RPMI7951 (cell line): Measurements from ENCODE around the gene OVCH1. TPM values are rescaled to one million over a fixed set of nuclear protein-coding genes. Genes with fewer than 3 reads are reported as not detected.
"Not testable (repeated sequence)": the region's sequence is repeated elsewhere in the genome, so short reads cannot be mapped to it uniquely, and the experiment has no call there.

Source experiments
- DNase-seq: peaks from one replicate; pipeline ENCODE4 v3.0.0-alpha.2; 2012; ENCODE audit warnings: low read depth
- total RNA-seq: library from RNA; depleted of rRNA; stranded (reverse); fragments of >200 nt; shearing (Covaris generic); gene quantifications from 2 replicates; pipeline ENCODE4 v1.2.3, GENCODE V29; 2014

The OVCH1 gene
- total RNA-seq, 1 experiment from 2014 or later: not detected

DNA sequence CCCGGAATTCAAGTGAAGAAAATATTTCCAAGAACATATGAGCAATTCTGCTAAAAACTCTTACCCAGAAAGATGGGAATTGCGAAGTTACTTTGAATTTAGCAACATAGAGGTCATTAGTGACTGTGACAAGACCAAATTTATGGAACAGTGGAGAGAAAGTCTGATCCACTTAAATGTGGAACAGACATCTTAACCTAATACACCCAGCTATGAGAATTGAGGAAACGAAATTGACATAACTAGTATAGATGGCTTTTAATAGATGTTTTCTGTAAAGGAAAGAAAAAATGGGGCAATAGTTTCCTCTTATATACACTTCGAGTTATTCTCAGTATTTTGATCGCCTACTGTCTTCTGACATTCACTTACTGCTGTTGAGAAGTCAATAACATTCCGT lies 4.6 kb downstream of the OVCH1 start:
- DNase-seq: no peak

GRCh38 chr12:29486972-29487371 lies 10.5 kb downstream of the OVCH1 start:
- DNase-seq: no peak

DNA sequence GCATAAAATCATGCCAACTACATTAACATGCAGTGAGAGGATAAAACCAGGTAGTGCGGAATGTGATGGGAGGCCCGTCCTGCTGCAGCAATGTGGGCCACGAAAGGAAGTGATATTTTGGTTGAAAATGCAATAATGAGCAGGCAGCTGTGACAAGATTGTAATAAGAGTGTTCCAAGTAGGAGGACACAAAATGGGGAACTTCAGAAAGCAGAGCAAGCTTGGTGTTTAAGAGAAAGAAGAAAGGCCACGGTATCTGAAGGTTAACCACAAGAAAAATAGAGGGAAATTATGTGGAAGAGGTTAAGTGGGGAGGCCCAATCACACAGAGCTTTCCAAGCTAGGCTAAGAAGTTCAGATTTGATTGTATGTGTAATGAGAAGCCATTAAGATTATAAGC lies 34.3 kb downstream of the OVCH1 start:
- no peak for DNase-seq

DNA sequence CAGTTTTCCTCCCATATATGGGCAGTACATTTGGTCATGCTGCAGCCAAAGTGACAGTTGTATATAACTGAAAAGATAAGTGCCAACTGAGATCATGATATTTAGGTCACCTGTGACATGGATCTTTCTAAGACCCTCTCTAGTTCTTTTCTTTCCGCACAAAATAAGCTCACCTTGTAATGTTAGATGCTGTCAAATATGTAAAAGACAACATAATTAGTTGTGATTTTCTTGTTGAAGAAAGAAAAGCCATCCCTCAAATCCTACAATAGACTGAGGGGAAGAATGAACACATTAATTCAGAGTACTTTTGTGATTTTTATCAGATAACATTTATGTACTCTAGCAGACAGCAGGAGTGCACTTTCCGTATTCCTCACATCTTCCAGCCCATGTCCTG lies 37.4 kb downstream of the OVCH1 start:
- no peak for DNase-seq

DNA sequence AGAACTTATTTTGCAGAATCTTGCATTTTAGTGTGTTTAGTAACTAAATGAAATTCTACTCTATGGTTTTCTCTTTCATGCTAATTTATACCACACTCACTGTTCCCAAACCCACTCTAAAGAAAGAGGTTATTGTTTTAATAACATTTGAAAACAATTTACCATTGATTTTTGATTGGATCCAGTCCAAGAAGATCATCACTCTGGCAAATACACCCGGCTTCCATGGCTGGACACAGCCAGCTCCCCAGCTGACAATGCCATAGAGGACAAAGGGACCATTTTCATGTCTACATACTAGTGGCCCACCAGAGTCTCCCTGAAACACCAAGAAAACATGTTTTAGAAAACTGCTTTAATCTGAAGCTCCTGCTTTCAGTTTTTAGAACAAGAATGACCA lies 42.4 kb downstream of the OVCH1 start:
- peak; percentile 36 for DNase-seq

DNA sequence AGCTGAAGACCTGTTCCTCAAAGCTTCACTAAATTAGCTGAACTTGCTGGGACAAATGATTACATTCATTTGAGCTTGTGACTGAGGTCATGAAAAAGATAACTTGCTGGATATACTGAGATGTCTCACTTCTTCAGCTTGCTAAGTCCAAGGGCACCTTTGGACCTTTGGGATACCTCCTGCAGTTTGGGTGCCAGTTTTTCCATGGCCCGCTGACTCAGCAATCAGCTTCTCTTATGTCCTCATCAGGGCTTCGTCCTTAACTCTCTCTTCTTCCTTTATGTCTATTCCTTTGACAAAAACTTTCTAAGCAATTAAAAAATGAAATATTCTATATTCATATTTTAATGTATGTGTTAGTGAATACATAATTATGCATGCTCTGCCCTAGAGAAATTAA lies 45.6 kb downstream of the OVCH1 start:
- no peak for DNase-seq

GRCh38 chr12:29448157-29448556 lies 49.3 kb downstream of the OVCH1 start:
- DNase-seq: no peak

DNA sequence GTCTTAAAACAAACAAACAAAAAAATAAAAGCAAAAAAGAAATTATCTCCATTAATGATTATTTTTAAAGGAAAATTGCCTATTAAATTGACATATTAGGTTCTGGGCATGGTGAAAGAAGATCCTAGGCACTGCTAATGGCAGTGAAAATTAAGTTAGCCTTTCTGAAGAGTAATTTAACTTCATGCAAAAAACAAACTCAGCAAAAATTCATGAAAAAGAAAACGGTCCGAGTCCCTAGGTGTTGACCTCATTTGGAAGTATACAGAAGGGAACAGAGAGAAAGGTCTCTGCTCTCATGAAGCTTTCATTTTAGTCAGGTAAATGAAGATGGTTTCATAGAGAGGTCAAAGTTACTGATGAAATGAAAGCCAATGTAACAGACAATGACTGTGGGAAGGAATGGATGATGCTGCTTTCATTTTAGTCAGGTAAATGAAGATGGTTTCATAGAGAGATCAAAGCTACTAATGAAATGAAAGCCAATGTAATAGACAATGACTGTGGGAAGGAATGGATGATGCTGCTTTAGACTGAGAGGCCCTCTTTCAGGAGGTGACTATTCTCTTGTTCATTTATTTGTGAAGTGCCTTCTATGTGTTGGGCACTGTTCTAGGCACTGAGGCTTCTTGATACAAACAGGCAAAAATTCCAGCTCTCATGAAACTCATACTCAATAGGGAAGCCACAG lies 50.1 kb downstream of the OVCH1 start:
- no peak for DNase-seq

DNA sequence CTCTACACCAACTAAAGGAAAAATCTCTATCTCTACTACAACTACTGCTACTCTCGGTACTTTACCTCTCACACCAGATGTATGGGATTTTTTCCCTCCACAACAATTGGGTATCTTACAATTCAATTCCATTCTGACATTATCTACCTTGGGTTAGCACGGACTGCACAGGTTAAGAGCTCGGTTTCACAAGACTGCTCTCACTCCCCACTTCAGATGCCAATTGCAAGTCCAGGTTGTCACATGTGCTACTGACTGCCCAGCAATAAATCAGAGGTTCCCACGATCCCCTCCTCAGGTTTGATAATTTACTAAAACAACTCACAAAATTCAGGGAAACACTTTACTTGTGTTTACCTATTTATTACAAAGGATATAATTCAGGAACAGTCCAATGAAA lies 58.0 kb downstream of the OVCH1 start:
- DNase-seq: no peak

- no peak for DNase-seq
These were observed 58.6 kb downstream of the OVCH1 start for GRCh38 chr12:29438752-29439408.

DNA sequence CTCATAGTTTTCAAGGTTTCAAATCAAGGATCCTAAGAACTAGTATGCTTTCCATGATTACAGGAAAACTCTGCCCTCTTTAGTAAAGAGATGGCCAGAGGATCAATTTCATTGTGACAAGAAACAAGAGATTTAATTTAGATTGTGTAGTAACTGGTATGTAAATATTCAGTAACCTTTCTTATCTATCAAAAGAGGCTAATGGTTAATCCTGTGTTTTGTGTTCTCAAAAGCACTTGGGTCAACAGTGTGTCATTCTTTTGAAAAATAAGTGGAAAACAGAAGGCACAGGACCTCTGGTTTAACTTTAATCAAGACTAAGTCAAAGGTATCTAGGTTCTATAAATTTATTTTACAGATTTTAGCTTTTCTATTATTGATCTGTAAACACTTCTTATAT lies 59.9 kb downstream of the OVCH1 start:
- no peak for DNase-seq

DNA sequence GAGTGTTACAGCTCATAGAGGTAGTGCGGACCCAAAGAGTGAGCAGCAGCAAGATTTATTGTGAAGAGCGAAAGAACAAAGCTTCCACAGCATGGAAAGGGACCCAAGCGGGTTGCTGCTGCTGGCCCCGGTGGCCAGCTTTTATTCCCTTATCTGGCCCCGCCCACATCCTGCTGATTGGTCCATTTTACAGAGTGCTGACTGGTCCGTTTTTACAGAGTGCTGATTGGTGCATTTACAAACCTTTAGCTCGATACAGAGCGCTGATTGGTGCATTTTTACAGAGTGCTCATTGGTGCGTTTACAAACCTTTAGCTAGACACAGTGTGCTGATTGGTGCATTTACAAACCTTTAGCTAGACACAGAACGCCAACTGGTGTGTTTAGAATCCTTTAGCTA lies 60.7 kb downstream of the OVCH1 start:
- not testable (repeated sequence) for DNase-seq

DNA sequence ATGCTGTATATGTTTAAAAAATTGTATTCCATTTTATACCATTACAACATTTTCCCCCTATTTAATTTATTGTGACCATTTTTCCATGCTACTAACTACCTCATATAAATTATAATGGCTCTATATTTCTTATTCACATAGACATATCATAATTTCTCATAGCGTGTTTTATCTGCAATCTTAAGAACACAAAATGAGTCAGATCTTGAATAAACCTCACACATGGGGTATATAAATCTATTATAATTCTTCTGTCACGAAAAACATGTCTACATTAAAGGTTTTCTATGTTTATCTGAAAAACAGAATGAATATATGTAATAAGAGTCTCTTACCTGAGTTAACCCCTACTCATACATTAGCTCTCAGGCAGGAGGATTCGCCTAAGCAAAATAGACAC lies 66.0 kb downstream of the OVCH1 start:
- DNase-seq: no peak

- no peak for DNase-seq
These were observed 66.8 kb downstream of the OVCH1 start for GRCh38 chr12:29430716-29431044.

- no peak for DNase-seq
These were observed 67.3 kb downstream of the OVCH1 start for GRCh38 chr12:29429999-29430715.

DNA sequence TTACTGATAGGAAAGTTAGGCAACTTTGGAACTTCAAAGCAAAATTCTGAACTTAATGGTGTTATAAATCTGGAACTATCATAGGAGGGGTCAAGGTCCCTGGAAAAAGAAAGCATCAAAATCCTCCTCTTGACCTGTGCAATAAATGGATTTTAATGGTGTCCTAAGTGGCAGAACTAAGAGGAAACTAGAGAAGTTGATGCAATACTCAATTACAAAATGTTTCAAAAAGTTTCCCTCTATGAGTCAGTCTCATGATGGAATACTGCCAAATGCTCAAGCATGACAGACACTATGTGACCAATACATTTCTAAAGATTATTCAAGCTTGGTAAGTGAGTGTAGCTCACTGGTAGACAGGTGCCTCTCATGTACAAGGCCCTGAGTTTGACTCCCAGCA lies 68.9 kb downstream of the OVCH1 start:
- peak; percentile 48 for DNase-seq

DNA sequence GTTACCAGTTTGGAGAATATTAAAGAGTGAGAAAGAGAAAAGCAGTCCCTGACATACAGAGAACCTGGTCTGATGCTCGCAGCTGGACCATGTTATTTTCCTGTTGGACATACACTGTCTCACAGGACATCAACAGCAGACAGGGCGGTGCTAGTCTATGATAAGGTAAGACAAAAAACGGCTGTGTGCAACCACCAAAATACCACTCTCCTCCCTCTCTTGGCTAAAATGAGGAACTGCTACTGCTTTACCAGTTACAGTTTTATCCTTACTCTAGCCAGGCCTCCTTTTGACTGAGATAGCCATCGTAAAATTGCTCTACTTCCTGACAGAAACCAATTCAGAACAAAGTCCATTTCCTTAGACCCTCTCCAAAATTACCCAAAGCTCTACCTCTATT lies 69.5 kb downstream of the OVCH1 start:
- no peak for DNase-seq

DNA sequence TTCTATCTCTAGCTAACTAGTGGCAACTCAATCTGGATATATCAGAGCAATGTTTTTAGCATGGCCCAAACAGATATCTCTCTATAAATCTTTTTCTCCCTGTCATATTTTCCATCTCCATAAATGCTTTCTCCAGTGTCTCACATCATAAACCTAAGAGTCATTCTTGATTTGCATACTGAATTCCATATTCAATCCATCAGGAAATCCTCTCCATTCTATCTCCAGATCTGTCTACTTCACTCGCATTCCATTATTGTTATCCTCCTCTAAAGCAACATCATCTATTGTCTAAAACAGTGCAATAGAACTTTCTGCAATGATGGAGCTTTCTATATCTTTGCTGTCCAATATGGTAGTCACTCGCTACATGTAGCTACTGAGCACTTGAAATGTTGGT lies 71.0 kb downstream of the OVCH1 start:
- no peak for DNase-seq

DNA sequence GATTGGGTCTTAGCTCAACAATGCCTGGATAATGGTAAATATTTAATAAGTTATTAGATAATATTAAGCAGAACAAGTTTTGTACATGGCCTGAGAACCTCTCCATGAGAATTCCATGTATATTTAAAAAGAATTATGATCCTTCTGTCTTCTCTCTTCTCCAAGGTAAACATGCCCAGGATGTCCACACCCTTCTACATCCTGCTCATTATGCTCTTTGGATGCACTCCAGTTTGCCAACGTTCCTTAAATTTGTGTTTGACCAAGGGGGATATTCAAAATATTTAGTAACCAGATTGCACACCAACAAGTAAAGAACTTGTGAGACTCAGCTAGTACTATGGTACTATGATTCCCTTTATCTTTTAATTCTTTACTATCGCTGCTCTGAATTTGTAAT lies 71.8 kb downstream of the OVCH1 start:
- DNase-seq: no peak

DNA sequence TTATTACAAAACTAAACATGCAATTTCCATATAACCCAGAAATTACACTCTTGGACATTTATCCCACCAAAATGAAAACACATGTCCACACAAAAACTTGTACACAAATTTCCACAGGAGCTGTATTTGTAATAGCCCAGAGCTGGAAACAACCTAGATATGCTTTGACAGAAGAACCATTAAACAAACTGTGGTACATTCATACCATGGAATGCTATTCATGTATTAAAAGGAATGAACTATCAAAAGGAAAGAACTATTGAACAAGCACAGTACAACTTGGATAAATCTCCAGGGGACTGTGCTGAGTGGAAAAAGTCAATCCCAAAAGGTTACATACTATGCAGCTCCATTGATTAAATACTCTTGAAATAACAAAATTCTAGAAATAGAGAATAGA lies 80.7 kb downstream of the OVCH1 start:
- no peak for DNase-seq

- DNase-seq: no peak
These were observed 82.4 kb downstream of the OVCH1 start for GRCh38 chr12:29415111-29415510.

DNA sequence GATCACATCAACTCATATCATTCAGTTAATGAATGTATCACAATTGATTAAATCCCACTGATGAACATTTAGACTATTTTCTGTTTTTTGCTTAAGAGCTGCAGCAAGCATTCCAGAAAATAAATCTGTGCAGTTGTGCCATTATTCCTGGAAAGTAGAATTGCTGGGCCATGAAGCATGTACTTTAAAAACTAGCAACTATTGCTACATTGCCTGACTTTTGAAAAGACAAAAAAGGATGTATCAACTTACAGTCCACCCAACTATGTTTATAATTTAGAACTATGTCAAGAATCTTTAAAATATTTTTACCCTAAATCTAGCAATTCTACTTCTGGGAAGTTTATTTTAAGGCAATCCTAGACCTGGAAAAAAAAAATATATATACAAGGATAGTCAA lies 83.1 kb downstream of the OVCH1 start:
- no peak for DNase-seq

- no peak for DNase-seq
These were observed 91.9 kb downstream of the OVCH1 start for GRCh38 chr12:29405561-29405960.
